NOMO-1 treated with DMSO at 0.1 percent for 48 hours (cell line): ENCODE measurements around the gene TMEM187.

Experiments
- DNase-seq: peaks from one replicate; lab custom pipeline; 2025; ENCODE audit not compliant: unreplicated experiment; lab: John Stamatoyannopoulos, UW

The TMEM187 gene, protein sequence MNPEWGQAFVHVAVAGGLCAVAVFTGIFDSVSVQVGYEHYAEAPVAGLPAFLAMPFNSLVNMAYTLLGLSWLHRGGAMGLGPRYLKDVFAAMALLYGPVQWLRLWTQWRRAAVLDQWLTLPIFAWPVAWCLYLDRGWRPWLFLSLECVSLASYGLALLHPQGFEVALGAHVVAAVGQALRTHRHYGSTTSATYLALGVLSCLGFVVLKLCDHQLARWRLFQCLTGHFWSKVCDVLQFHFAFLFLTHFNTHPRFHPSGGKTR

DNA sequence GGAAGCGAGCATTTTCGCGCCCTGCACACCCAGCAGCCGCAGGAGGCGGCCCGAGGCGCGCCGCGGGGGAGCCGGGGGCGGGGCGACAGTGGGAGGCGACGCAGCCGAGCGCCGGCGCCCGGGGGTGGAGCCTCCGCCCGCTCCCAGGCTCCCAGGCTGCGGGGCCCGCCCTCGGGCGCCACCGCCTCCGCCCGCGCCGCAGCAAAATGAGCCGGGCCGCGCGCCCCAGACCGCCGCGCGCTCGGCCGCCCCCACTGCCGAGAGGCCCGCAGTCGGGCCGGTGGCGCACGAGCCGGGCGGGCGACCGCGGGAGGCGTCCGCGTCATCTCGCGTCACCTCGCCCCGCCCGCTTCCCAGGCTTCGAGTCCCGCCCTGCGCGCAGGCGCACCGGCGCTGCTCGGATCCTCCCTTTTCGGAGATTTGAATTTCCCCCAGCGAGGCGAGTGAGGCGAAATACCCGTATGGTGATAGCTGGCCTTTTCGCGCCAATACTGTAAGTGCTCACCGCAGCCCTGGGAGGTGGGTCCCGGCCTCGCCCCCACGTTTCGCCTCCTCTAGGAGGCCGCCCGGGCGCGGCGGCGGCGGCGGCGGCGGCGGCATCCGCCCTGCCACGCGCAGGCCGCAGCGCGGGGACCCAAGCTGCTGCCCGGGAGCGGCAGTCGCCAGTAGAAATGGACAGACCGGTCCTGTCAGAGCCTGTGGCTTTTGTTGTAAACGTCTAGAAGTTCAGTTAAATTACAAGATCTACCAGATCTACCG, at the start of gene TMEM187:
TMEM187 (plus strand) TSS at position 387 of the 759 bp plus-strand sequence. CDS start 9,309 bp downstream, outside the sequence.
- peak; percentile 90 for DNase-seq

DNA sequence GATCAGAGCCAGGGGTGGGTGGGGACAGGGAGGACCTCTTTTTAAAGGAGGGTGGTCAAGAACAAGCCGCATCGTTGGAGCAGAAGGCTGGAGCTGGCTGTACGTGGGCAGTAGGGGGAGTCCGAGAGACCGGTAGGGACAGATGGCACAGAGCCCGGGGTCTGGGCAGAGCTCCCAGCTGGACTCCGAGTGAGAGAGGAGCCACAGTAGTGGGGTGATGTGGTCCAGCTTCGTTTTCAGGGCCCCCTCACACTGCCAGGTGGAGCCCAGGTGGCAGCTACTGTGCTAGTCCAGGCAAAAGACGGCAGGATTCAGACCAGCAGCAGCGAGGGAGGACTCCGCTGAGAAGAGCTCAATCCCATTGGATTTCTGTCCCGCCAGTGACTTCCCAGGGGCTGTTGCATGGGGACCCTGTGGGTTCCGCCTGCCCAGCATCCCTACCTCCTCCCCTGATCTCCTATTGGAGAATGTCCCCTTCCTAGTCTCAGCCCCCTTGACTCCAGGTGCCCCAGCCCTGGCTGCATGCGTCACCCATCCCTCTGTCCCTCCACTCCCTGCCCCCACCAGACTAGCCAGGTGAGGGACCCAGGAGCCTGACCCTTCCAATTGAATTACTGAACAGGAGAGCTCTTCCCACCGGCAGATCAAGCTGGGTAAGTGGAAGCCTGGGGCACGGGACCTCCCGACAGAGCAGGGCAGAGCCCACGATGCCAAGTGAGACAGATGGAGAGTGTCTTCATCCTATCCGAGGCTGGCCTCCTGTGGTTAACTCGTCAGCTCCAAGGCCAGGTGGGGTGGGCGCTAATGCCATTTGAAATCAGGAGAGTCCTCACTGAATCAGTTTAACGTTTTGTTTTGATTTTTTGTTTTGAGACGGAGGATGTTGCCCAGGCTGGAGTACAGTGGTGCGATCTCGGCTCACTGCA, 49.4 kb upstream of the TMEM187 start:
- DNase-seq: no peak

DNA sequence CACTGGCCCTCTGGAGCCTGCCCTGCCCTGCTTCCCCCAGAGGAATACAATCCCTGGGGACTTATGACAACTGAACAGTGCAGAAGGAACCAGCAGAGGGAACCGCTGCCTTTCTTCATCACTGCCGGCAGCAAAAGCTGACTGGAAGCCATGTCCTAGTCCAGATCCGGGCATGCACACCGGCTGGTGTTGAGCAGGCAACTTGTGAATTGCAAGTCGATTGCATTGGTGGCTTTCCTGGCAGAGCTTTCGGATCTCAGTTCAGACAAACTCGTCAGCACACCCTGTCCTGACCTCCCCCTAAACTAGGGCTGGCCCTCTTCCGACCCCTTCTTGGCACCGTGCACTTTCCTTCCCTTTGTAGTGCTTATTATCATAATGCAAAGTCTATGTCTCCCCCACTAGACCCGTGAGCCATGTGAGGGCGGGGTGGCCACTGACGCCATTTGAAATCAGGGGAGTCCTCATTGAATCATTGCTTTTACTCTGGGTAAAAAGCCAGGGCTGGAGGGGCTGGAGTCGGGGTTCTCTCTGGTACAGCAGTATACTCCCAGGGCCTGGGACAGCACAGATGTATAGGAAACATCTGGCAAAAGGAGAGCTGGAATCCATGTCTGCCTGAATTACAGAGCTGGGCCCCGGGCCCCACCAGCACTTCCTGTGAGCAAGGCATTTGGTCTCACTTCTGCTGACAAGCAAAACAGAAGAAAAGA, 48.2 kb upstream of the TMEM187 start:
- peak; percentile 51 for DNase-seq

DNA sequence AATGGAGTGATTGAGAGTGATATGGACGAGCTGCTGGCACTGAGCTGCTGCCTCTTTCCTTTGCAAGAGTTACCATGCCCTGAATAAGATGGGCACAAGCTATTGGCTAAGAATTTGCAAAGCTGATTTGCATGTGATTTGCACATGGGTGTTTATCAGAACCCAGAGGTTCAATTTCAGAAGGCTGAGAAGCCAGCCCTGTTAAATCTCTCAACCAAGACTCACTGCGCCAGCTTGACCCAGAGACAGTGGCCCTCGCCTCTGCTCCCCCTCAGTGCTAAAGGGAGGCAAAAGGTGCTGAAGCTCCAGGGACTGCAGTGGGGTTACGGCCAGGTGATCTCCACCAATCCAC, 47.2 kb upstream of the TMEM187 start:
- peak; percentile 19 for DNase-seq

DNA sequence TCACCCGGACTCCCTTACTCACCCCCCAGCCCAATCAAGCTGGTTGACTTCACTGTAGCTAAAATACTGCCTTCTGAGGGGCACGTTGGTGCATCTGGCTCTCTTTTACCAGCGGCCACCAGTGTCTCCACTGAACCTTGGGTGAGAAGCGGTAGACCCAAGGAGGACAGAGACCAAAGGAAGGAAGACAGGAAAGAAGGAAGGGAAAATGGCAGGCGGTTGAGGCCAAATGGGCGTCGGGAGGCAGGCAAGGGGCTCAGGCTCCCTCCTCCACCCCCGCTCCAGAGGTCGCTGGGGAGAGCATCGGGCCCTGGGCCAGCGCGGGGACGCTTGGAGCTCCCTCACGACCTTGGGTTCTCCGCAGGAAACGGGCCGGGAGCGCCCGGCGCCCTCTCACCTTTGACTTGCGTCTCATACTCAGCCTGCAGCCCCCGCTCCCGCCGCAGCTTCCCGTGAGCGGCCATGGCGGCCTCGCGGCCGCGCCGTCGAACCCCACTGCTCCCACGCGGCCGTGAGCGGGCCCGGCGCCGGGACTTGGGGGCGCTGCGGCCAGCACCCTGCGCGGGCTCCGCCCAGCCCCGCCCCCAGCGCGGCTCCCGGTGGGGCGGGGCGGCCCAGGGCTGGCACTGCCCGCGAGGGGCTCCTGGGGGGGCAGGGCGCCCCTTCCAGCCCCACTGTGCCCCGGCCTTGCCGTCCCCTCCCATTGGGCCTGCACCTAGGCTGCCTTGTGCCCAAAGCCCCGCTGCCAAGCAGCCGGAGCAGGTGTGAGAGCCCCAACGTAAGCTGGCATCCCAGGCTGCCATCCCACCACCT, 46.6 kb upstream of the TMEM187 start, which contains the start of gene ARHGAP4:
ARHGAP4 (minus strand) TSS at position 526 of the 813 bp plus-strand sequence; CDS start at position 464, 62 bp downstream.
- DNase-seq: peak; percentile 28

DNA sequence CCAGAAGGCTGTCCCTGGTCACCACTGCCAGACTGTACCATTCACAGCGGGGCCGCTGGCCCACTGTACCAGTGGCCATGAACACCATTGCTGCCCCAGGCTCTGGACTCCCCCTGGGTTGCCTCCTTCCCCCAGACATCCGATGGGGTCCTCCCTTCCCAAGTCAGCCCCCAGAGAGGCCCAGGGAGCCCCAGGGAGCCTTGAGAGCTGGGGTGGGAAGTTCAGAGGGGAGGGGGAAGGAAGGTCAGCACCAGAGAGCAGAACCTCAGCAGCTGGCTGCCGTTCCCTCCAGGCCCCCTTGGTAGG, 46.0 kb upstream of the TMEM187 start:
- peak; percentile 57 for DNase-seq

DNA sequence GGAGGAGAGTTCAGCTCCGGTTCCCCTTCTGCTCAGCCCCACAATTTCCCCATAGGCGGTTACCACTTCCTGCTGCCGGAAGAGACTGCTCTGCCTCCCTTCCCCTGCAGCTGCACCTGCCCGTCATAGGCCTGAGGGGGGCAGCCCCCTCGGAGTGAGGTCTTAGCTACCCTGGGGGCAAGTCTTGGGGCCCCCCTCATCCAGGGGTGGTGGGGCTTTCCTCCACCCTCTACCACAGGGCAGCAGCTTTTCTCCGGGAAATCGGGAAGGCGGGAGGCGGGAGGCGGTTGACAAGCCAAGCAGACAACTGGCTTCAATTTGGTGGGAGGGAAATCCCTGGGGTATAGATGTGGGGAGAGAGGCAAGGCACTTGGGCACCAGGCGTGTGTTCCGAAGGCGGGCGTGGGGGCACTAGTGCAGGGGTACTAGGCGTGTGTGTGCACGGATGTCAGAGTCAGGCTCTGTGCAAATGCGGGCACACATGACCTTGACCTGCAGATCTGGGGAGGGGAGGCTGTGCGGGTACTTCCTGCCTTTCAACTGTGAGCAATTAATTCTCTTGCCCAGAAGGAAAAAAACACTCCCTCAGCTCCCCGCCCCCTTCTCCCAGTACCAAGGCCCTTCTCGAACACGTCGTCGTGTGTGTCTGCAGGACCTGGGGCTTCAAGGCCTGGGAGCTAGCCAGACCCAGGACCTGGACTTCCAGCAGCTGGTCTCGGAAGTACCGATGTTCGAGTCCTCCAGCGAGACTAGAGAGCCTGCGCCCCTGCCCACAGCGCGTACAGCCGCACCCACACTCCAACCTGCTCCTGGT, 45.5 kb upstream of the TMEM187 start:
- peak; percentile 94 for DNase-seq

DNA sequence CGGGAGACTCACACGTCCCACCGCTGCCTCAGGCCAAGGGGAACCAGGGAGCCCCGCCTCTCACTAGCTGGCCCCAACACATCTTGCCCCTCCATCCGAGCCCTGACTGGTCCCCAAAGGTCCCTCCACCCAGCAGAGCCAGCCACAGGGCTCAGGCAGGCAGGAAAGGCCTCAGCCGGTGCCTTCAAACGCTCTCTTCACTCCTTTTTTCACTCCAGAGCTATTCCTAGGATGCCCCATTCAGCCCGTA, 45.0 kb upstream of the TMEM187 start:
- no peak for DNase-seq

DNA sequence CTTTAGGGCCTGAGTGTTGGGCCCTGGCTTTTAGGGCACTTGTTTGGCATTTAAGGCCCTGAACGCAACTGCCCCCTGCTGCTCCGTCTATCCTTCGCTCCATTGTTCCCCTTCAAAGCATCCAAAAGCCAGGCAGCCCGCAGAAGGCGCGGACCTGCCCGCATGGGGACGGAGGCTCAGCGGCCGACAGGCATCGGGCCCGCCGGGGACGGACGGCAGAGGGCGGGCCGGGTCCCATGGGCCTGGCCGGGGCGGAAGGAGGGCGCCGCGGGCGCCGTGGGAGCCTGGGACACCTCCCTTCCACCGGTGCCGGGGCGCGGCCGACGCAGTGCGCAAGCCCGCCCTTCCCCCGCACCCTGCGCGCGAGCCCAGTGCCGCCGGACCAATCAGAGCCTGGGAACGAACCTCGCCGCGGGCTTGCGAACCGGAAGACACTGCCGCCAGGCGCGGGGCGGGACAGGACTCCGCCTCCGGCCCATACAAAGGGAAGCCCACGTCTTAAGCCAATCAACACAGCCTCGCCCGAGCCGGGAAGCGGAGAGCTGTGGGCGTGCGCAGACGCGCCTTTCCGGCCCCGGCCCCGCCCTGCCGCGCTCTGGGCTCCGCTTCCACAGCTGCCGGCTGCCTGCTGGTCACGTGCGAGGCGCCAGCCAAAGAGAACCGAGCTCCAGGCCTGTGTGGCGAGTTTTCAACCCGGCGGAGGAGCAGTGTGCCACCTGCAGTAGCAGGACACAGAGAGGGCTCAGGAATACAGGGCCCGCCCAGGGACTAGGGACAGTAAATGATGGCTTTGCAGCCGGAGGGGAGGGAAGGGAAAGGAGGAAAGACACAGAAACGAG, 44.4 kb upstream of the TMEM187 start:
- peak; percentile 97 for DNase-seq

DNA sequence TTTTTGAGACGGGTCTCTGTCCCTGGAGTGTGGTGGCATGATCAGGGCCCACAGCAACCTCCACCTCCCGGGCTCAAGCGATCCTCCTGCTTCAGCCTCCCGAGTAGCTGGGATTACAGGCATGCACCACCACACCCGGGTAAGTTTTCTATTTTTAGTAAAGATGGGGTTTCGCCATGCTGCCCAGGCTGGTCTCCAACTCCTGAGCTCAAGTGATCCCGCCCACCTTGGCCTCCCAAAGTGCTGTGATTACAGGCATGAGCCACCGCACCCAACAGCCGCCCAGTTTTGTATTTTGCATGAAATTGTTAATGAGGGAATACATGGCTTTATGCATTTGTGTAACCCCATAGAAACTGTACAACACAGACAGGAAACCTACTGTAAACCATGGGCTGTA, 43.7 kb upstream of the TMEM187 start:
- DNase-seq: no peak

DNA sequence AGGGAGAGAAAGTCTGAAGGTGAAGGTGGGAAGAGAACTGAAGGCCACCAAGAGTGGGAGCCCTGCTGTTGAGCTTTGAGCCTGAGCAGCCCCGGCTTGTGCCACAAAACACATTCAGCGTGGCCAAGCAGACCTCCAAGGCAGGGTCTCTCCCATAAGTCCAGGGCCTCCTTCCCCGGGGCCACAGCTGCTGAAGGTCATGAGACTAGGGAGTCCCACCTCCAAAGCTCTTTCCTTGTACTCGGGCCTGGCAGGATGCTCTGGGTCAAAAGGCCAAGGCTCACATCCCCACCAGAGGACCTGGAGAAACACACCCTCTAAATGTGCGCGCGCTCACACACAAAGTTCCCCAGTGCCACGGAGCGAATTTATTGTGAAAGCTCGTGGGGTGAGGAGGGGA, 43.0 kb upstream of the TMEM187 start:
- no peak for DNase-seq

DNA sequence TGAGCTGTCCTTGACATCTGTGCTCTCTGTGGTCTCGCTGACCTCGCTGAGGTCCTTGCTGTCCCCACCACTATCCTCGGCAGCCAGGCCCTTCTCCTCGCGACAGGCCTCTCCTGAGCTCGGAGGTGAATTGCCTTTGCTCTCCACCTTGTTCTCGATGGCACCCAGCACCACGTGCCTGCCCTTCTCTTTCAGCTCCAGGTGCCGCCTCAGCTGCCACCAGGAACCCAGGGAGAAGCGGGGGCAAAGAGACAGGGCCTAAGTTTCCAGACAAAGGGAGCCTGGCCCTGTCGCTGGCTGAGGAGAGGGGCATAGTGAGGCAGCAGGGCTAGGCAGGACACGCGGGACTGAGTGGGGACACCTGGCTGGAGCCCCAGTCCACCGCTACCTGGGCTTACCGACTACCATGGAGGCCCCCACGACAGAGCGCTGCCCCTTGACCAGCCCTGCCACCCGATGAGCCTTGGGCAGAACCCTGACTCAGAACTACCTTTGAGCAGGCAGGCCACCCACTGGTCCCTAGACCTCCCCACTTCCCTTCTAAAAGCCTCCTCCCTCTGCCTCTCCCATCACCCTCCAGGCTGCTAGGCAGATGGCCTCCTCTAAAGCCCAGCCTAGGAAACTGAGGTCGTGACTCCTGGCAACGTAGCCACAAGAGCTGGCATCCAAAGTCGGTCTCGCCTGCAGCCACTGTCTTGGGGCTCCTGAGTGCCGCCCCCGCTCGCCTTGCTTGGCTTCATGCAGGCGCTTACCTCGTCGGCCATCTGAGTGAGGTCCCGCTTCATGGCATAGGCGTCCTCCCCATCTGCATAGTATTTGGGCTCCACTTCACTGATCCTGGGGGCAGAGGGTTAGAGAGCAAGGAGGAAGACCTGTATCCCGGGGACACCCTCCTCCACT, 42.3 kb upstream of the TMEM187 start:
- DNase-seq: no peak

DNA sequence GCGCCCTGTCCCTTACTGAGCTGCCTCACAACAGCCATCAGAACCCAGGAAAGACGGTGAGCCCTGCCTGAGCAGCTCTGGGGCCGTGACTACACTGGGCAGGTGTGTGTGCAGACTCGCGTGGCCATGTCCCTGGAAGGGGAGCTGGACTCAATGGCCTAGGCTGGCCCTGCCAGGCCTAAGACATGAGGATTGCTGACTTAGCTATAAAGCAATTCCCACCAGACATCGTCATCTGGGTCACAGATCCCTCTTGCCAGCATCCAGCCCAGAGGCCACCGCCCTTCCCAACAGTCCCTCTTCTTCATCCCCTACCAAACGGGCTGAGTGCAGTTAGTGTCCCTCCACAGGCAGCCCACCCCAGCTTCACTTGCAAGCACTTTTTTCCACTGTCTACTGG, 41.4 kb upstream of the TMEM187 start:
- DNase-seq: no peak

DNA sequence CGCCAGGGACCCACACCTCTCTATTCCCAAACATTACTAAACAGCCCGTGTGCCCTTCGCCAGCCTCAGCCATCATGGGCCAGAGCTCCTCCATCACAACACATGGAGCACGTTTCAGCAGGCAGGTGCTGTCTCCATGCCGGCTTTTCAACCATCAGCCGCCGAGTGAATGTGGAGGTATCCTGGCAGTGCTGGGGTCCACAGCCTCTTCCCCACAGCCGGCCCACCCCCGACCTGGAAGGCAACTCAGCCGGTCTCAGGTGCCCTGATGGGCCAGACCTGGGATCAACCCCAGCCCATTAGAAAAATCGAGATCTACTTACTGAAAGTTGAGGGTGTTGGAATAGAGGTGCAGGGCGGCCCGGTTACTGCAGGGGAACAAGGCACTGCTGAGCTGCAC, 40.8 kb upstream of the TMEM187 start:
- no peak for DNase-seq

DNA sequence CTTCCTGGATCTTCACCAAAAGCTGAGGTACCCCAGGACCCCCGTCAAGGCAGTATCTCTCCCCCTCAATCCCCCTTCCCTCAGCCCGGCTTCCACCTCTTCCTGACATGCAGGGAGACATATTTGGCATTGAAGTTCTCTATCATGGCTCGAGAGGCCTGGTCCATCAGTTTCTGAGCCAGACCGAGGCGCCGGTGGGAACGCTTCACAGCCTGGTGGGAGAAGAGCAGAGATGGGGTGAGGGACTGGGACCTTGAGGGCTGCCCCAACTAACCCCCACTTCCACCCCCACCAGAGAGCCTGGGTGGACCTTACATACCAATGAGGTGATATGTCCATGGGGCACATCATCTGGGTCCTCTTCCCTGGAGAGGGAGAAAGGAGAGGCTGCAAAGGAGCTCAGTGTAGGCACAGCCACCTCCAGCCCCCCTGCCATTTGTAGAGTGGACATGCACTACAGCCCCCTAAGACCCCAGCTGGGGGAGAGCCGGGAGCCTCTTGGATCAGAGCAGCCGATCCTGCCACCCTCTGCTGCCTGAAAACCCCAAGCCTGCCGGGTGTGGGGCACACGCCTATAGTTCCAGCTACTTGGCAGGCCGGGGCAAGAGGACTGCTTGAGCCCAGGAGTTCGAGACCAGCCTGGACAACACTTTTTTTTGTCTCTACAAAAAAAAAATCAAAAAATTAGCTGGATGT, 40.2 kb upstream of the TMEM187 start:
- no peak for DNase-seq

DNA sequence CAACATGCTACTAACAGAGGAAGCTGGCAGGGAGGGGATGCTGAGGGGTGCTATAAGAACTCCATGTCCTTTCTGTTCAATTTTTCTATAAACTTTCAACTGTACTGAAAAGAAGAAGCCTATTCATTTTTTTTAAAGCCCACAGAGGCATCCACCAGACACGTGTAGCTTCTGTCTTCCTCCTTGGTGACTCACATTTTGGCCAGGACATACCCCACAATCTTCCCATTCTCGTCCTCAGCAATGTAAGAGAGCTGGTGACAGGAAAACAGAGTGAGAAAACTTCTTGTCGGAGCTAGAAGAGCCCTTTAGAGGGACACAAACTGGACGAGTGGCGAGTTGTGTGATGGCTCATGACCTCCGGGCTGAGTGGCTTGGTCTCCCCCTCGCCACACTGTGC, 38.8 kb upstream of the TMEM187 start:
- no peak for DNase-seq

DNA sequence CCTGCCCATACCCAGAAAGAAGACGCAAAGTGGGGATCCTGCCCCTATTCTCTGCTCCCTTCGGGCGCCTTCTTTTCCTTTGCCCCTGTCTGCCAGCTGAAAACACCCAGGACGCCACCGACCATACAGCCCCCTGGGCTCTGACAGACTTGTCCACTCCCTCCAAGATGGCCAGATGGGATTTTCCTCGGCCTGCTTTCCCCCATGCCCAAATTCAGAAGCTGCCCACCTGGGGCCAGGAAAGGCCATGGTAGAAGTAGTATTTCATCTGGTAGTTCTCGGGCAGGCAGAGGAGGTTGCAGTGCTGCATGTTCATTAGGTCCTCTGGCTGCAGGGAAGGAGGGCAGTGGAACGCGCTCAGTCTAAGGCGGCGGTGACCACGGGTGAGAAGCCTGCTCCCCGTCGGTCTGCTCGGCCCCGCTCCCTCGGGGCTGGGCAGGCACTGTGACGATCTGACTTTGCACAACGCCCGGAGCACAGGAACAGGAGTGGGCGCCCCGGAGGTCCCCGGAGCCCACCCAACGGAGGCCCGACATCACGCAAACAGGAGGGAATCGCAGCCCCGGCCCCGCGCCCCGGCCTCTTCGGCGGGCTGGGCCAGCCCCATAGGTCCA, 38.3 kb upstream of the TMEM187 start:
- DNase-seq: no peak
